Colonic mucosa (tissue), 4 donors: ENCODE results near the gene FAM171A2. TPM values are rescaled to one million over a fixed set of nuclear protein-coding genes. Genes with fewer than 3 reads are reported as not detected.
"Not testable (repeated sequence)": the region's sequence is repeated elsewhere in the genome, so short reads cannot be mapped to it uniquely, and the experiment has no call there.

ENCODE experiments used
- DNase-seq: peaks from one replicate; pipeline ENCODE4 v3.0.0-alpha.2; 2020
- H3K27ac ChIP-seq: fragments of 200-600 bp; one replicate; pipeline ENCODE4 v1.8.0; 2021
- H3K27me3 ChIP-seq: fragments of 200-600 bp; one replicate; pipeline ENCODE4 v1.8.0; 2021
- H3K36me3 ChIP-seq: fragments of 200-600 bp; one replicate; pipeline ENCODE4 v1.8.0; 2021
- H3K4me1 ChIP-seq: fragments of 200-600 bp; one replicate; pipeline ENCODE4 v1.8.0; 2021; ENCODE audit warnings: mild to moderate bottlenecking
- H3K4me3 ChIP-seq: fragments of 200-600 bp; one replicate; pipeline ENCODE4 v1.8.0; 2021
- H3K9ac ChIP-seq, 2 donors: one replicate each; pipeline ENCODE4 v1.7.0; 2013; ENCODE audit warnings: control low read depth in 2 of 2, low read depth in 2 of 2, low read length in 2 of 2
- H3K9me3 ChIP-seq: fragments of 200-600 bp; one replicate; pipeline ENCODE4 v1.8.0; 2021
- intact Hi-C: fragments of 100-400 bp; cut with DNase I; formaldehyde crosslinking; loops from one replicate; pipeline ENCODE4 v1.14.1; 2022
- total RNA-seq, 2 donors: library from RNA; stranded (reverse); fragmentation: NEBNext Ultra II Directional in 1 of 2; extraction: Animal tissue kit (Norgen Biotek cat#: 25700) in 1 of 2; gene quantifications; one replicate each; pipeline ENCODE4 v1.2.1, GENCODE V29; 2021
- TF ChIP-seq, protein P1 (sequence below): fragments of 200-600 bp; IDR thresholded peaks from one replicate; pipeline ENCODE4 v1.8.0; 2022; ENCODE audit warnings: antibody characterized with exemption, mild to moderate bottlenecking
- donor health status: healthy.
- donor health status: DM: no; HTN: no; CAD: no.
- donor health status: DM: no; HTN: no; CAD: no.

The FAM171A2 gene
- total RNA-seq, 2 donors from 2014 or later, result 0.64 to 0.72 TPM

DNA sequence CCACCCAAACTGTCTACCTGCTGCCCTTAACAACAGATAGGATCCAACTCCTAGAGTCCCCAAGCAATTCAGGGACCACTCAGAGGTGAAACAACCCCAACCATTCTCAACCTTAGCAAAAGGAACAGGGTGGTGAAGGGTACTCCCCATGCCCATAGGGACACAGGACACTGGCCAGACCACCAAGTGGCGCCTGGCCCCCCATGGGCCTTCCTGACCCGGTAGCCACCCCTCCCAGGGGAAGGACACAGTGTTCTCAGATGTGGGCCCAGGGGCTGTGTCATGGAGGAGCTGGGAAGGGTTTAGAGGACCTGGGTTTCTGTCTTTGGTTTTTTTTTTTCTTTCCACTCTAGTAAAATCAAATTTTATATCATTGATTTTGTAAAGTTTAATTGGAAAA lies 29.3 kb downstream of the FAM171A2 start:
- Histone ChIP-seq H3K9me3 (no peaks in the 10 kb centered on the region), H3K27ac (no peak overlapping the region), H3K36me3 (no peaks in the 10 kb centered on the region), H3K27me3 (no peaks in the 10 kb centered on the region), H3K4me1 (no peaks in the 10 kb centered on the region), H3K9ac (no peak overlapping the region), H3K4me3 (no peak overlapping the region)
- DNase-seq, result no peak
- intact Hi-C loops, result no loop called here
- TF ChIP-seq, protein P1, sequence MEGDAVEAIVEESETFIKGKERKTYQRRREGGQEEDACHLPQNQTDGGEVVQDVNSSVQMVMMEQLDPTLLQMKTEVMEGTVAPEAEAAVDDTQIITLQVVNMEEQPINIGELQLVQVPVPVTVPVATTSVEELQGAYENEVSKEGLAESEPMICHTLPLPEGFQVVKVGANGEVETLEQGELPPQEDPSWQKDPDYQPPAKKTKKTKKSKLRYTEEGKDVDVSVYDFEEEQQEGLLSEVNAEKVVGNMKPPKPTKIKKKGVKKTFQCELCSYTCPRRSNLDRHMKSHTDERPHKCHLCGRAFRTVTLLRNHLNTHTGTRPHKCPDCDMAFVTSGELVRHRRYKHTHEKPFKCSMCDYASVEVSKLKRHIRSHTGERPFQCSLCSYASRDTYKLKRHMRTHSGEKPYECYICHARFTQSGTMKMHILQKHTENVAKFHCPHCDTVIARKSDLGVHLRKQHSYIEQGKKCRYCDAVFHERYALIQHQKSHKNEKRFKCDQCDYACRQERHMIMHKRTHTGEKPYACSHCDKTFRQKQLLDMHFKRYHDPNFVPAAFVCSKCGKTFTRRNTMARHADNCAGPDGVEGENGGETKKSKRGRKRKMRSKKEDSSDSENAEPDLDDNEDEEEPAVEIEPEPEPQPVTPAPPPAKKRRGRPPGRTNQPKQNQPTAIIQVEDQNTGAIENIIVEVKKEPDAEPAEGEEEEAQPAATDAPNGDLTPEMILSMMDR, result no peak

DNA sequence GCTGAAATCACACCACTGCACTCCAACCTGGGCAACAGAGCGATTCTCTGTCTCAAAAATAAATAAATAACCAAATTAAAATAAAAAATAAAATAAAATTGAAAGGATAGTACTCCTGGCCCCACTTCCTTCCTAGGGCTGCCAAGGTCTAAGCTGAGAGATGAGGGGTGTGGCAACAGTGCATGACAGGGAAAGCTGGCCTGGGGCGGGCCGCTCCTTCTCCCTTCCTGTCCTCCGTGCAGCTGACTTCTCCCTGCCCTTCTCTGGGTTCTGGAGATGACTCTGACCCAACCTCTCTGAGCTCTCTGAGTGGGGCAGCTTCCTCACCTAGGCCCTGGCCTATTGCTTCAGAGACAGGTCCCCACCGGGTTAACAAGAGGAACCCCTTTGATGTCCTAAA lies 30.3 kb downstream of the FAM171A2 start:
- intact Hi-C loops, result no loop called here
- no peaks in the 10 kb centered on the region for H3K36me3 ChIP-seq
- H3K9me3 ChIP-seq, result no peaks in the 10 kb centered on the region
- no peak overlapping the region for H3K9ac ChIP-seq
- H3K27me3 ChIP-seq, result no peaks in the 10 kb centered on the region
- no peak overlapping the region for H3K4me3 ChIP-seq
- H3K4me1 ChIP-seq, result no peaks in the 10 kb centered on the region
- DNase-seq, result no peak
- TF ChIP-seq, protein P1, result no peak
- no peak overlapping the region for H3K27ac ChIP-seq

DNA sequence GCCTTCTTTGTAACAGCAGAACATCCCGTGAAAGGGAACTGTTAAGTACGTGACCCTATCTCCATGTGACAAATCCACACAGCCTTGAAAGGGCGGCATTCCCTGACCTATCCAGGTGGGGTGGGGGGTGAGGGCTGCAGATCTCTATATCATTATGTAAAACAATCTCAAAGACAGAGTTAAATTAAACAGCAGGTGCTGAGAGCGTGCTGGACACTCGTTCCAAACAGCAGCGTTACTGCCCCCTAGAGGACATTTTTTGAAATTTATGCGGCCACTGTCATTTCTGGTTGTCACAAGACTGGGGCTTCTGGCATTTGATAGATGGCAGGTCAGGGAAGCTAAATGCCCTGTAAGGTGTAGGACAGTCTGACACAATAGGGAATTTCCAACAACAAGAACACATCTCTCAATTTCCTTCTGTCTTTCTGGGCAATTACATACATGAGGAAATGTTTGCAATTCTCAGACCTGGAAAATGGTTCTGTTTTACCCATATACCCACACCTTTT lies 32.3 kb downstream of the FAM171A2 start:
- TF ChIP-seq, protein P1, result peak; percentile 77
- H3K27ac ChIP-seq, result no peak overlapping the region
- no peaks in the 10 kb centered on the region for H3K36me3 ChIP-seq
- H3K4me1 ChIP-seq, result no peaks in the 10 kb centered on the region
- H3K9ac ChIP-seq, result no peak overlapping the region
- no peaks in the 10 kb centered on the region for H3K27me3 ChIP-seq
- DNase-seq, result peak; percentile 87
- no peak overlapping the region for H3K4me3 ChIP-seq
- H3K9me3 ChIP-seq, result no peaks in the 10 kb centered on the region
- intact Hi-C loops, result no loop called here

DNA sequence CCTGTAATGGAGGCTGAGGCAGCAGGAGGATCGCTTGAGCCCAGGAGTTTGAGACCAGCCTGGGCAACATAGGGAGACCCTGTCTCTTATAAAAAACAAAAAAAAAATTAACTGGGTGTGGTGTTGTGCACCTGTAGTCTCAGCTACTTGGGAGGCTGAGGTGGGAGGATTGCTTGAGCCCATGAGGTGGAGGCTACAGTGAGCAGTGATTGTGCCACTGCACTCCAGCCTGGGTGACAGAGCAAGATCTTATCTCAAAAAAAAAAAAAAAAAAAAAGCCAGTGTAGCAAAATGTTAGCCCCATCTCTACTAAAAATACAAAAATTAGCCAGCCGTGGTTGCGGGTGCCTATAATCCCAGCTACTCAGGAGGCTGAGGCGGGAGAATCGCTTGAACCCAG lies 33.4 kb downstream of the FAM171A2 start:
- H3K36me3 ChIP-seq, H3K4me1 ChIP-seq, DNase-seq, intact Hi-C loops, H3K27ac ChIP-seq, H3K4me3 ChIP-seq, H3K9me3 ChIP-seq, H3K27me3 ChIP-seq, H3K9ac ChIP-seq: not testable (repeated sequence)

DNA sequence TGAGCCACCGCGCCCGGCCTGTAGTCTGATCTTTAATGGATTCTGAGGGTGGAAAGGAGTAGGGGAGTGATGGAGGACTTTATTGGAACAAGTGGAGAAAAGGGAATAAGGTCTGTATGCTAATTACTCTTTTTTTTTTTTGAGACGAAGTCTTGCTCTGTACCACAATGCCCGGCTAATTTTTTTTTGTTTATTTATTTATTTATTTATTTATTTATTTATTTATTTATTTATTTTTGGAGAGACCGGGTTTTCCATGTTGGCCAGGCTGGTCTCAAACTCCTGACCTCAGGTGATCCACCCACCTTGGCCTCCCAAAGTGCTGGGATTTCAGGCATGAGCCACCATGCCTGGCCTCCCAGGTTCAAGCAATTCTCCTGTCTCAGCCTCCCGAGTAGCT lies 34.1 kb downstream of the FAM171A2 start:
- H3K36me3 ChIP-seq, H3K4me3 ChIP-seq, DNase-seq, H3K27ac ChIP-seq, H3K9me3 ChIP-seq, intact Hi-C loops, H3K27me3 ChIP-seq, H3K4me1 ChIP-seq, H3K9ac ChIP-seq: not testable (repeated sequence)

DNA sequence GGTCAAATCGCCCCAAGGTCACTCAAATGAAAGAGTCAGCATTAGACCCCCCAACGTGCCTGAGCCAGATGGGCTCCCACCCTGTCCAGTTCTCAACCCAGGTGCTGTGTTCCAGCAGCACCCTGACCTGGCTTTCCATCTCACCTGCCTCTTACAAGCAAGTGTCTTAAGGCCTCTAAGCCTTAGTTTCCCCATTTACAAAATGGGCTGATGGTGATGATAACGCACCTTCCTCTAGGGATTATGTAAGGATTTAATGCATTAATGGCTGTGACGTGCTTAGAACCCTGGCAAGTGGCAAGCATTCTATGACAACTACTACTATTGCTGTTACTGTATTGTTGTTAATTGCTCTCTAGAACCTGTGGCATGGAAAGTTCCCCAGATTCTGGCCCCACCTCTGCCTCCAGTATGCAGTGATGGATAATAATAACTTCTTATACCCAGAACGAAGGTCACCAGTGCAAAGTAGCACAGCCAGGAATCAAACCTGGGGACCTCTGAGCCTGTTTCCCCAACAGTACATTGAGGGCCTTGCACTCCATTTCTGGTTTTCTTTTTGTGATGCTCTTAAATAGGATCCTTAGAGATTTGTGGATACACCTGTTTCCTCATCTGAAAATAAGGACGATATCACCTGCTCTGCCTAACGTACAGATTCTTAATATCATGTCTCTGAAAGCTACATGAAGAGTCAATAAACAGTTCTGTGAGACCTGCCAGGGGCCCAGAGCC lies 35.8 kb downstream of the FAM171A2 start:
- peaks cover 5% of the 10 kb centered on the region for H3K4me1 ChIP-seq
- H3K27ac ChIP-seq, result no peak overlapping the region
- TF ChIP-seq, protein P1, result no peak
- H3K9me3 ChIP-seq, result no peaks in the 10 kb centered on the region
- no peaks in the 10 kb centered on the region for H3K36me3 ChIP-seq
- H3K9ac ChIP-seq, result no peak overlapping the region
- no peak for DNase-seq
- H3K27me3 ChIP-seq, result no peaks in the 10 kb centered on the region
- intact Hi-C loops, result no loop called here
- no peak overlapping the region for H3K4me3 ChIP-seq
